ENCODE results near the gene HOXC6. TPM values are rescaled to one million over a fixed set of nuclear protein-coding genes. Genes with fewer than 3 reads are reported as not detected.

Gene HOXC6
- total and polyA plus RNA-seq, 10 of the 15 experiments (the other 5 are each of a cell fraction or from before 2014, with no cell fraction given) = 0.02 to 0.55 (median 0.45) TPM; not detected in 4

MicroRNAs within 50 kb of the gene (microRNA counts, 767-probe panel; counts per million panel counts)
- 55.3 counts per million for microRNA hsa-miR-196a-5p
- 1,346 counts per million, percentile 48 among the panel's probes with 10 or more counts for microRNA hsa-miR-615-3p
- 55.3 counts per million for microRNA hsa-miR-615-5p

Small RNA genes within 50 kb of the gene (microRNA-seq; reads per million reads assigned to microRNA genes)
- gene MIR196A2 (85.6 reads per million, percentile 73 among the genes with 10 or more reads in this experiment), gene MIR615 (37.8 reads per million, percentile 65 among the genes with 10 or more reads in this experiment)

Small RNA genes within 50 kb of the gene (small RNA-seq; reads per million reads assigned to genes)
- gene HOXC5 = 0.12 reads per million
- gene MIR196A2 = 0.20 reads per million
- gene MIR615 = 0.39 reads per million, percentile 3 among the genes with 10 or more reads in this experiment

Other genes starting within 250 kb of the HOXC6 start
Only the 7 nearest of the 10 such genes appear.
- not detected in 2 replicates for gene HOXC11, start 55.3 kb upstream of the HOXC6 start, total RNA-seq (2014; rRNA removed)
- gene HOXC11, start 55.3 kb upstream of the HOXC6 start, total RNA-seq (2014; rRNA removed; fragmentation: Illumina TruSeq; extraction: Trizol) = not detected in 2 replicates
- gene HOXC11, start 55.3 kb upstream of the HOXC6 start, total RNA-seq (2021) = not detected in 2 replicates
- gene HOXC11, start 55.3 kb upstream of the HOXC6 start, polyA plus RNA-seq (2011; rRNA removed) = not detected in 2 replicates
- not detected in 2 replicates for gene HOXC11, start 55.3 kb upstream of the HOXC6 start, polyA plus RNA-seq (2014; fragmentation: Illumina TruSeq; extraction: Trizol)
- not detected for gene HOXC11, start 55.3 kb upstream of the HOXC6 start, polyA plus RNA-seq (2014; fragmentation: Nextera tagmentation; extraction: Ambion mirVana)
- gene HOXC11, start 55.3 kb upstream of the HOXC6 start, polyA plus RNA-seq (2014; rRNA removed) = not detected in 2 replicates
- not detected for gene HOXC11, start 55.3 kb upstream of the HOXC6 start, polyA plus RNA-seq (2016; fragmentation: Nextera tagmentation; extraction: Ambion mirVana)
- not detected in 2 replicates for gene HOTAIR, start 53.5 kb upstream of the HOXC6 start, total RNA-seq (2014; rRNA removed)
- not detected in 2 replicates for gene HOTAIR, start 53.5 kb upstream of the HOXC6 start, total RNA-seq (2014; rRNA removed; fragmentation: Illumina TruSeq; extraction: Trizol)
- not detected in 2 replicates for gene HOTAIR, start 53.5 kb upstream of the HOXC6 start, total RNA-seq (2021)
- gene HOTAIR, start 53.5 kb upstream of the HOXC6 start, polyA plus RNA-seq (2011; rRNA removed) = not detected in 2 replicates
- gene HOTAIR, start 53.5 kb upstream of the HOXC6 start, polyA plus RNA-seq (2014; fragmentation: Illumina TruSeq; extraction: Trizol) = not detected in 2 replicates
- gene HOTAIR, start 53.5 kb upstream of the HOXC6 start, polyA plus RNA-seq (2014; fragmentation: Nextera tagmentation; extraction: Ambion mirVana) = not detected
- gene HOTAIR, start 53.5 kb upstream of the HOXC6 start, polyA plus RNA-seq (2014; rRNA removed) = not detected in 2 replicates
- not detected for gene HOTAIR, start 53.5 kb upstream of the HOXC6 start, polyA plus RNA-seq (2016; fragmentation: Nextera tagmentation; extraction: Ambion mirVana)
- not detected in 2 replicates for gene HOXC10, start 43.3 kb upstream of the HOXC6 start, total RNA-seq (2014; rRNA removed)
- gene HOXC10, start 43.3 kb upstream of the HOXC6 start, total RNA-seq (2014; rRNA removed; fragmentation: Illumina TruSeq; extraction: Trizol) = not detected in 2 replicates
- gene HOXC10, start 43.3 kb upstream of the HOXC6 start, total RNA-seq (2021) = 0.59 TPM in 1 of 2 replicates, not detected in the other
- gene HOXC10, start 43.3 kb upstream of the HOXC6 start, polyA plus RNA-seq (2011; rRNA removed) = not detected in 2 replicates
- not detected in 2 replicates for gene HOXC10, start 43.3 kb upstream of the HOXC6 start, polyA plus RNA-seq (2014; fragmentation: Illumina TruSeq; extraction: Trizol)
- not detected for gene HOXC10, start 43.3 kb upstream of the HOXC6 start, polyA plus RNA-seq (2014; fragmentation: Nextera tagmentation; extraction: Ambion mirVana)
- not detected in 2 replicates for gene HOXC10, start 43.3 kb upstream of the HOXC6 start, polyA plus RNA-seq (2014; rRNA removed)
- gene HOXC10, start 43.3 kb upstream of the HOXC6 start, polyA plus RNA-seq (2016; fragmentation: Nextera tagmentation; extraction: Ambion mirVana) = not detected
- gene HOXC9, start 28.3 kb upstream of the HOXC6 start, total RNA-seq (2014; rRNA removed) = not detected in 2 replicates
- not detected in 2 replicates for gene HOXC9, start 28.3 kb upstream of the HOXC6 start, total RNA-seq (2014; rRNA removed; fragmentation: Illumina TruSeq; extraction: Trizol)
- not detected in 2 replicates for gene HOXC9, start 28.3 kb upstream of the HOXC6 start, total RNA-seq (2021)
- gene HOXC9, start 28.3 kb upstream of the HOXC6 start, polyA plus RNA-seq (2011; rRNA removed) = not detected in 2 replicates
- gene HOXC9, start 28.3 kb upstream of the HOXC6 start, polyA plus RNA-seq (2014; fragmentation: Illumina TruSeq; extraction: Trizol) = not detected in 2 replicates
- not detected for gene HOXC9, start 28.3 kb upstream of the HOXC6 start, polyA plus RNA-seq (2014; fragmentation: Nextera tagmentation; extraction: Ambion mirVana)
- gene HOXC9, start 28.3 kb upstream of the HOXC6 start, polyA plus RNA-seq (2014; rRNA removed) = not detected in 2 replicates
- not detected for gene HOXC9, start 28.3 kb upstream of the HOXC6 start, polyA plus RNA-seq (2016; fragmentation: Nextera tagmentation; extraction: Ambion mirVana)
- gene HOXC8, start 19.5 kb upstream of the HOXC6 start, total RNA-seq (2014; rRNA removed) = not detected in 2 replicates
- gene HOXC8, start 19.5 kb upstream of the HOXC6 start, total RNA-seq (2014; rRNA removed; fragmentation: Illumina TruSeq; extraction: Trizol) = not detected in 2 replicates
- gene HOXC8, start 19.5 kb upstream of the HOXC6 start, total RNA-seq (2021) = not detected in 2 replicates
- gene HOXC8, start 19.5 kb upstream of the HOXC6 start, polyA plus RNA-seq (2011; rRNA removed) = not detected in 2 replicates
- not detected in 2 replicates for gene HOXC8, start 19.5 kb upstream of the HOXC6 start, polyA plus RNA-seq (2014; fragmentation: Illumina TruSeq; extraction: Trizol)
- gene HOXC8, start 19.5 kb upstream of the HOXC6 start, polyA plus RNA-seq (2014; fragmentation: Nextera tagmentation; extraction: Ambion mirVana) = not detected
- not detected in 2 replicates for gene HOXC8, start 19.5 kb upstream of the HOXC6 start, polyA plus RNA-seq (2014; rRNA removed)
- not detected for gene HOXC8, start 19.5 kb upstream of the HOXC6 start, polyA plus RNA-seq (2016; fragmentation: Nextera tagmentation; extraction: Ambion mirVana)
- gene HOXC5, start 4.6 kb downstream of the HOXC6 start, total RNA-seq (2014; rRNA removed) = not detected in 2 replicates
- gene HOXC5, start 4.6 kb downstream of the HOXC6 start, total RNA-seq (2014; rRNA removed; fragmentation: Illumina TruSeq; extraction: Trizol) = not detected in 2 replicates
- not detected in 2 replicates for gene HOXC5, start 4.6 kb downstream of the HOXC6 start, total RNA-seq (2021)
- 0.11 TPM in 1 of 2 replicates, not detected in the other for gene HOXC5, start 4.6 kb downstream of the HOXC6 start, polyA plus RNA-seq (2011; rRNA removed)
- not detected in 2 replicates for gene HOXC5, start 4.6 kb downstream of the HOXC6 start, polyA plus RNA-seq (2014; fragmentation: Illumina TruSeq; extraction: Trizol)
- gene HOXC5, start 4.6 kb downstream of the HOXC6 start, polyA plus RNA-seq (2014; fragmentation: Nextera tagmentation; extraction: Ambion mirVana) = not detected
- gene HOXC5, start 4.6 kb downstream of the HOXC6 start, polyA plus RNA-seq (2014; rRNA removed) = not detected in 2 replicates
- gene HOXC5, start 4.6 kb downstream of the HOXC6 start, polyA plus RNA-seq (2016; fragmentation: Nextera tagmentation; extraction: Ambion mirVana) = not detected
- gene HOXC4, start 25.4 kb downstream of the HOXC6 start, total RNA-seq (2014; rRNA removed) = 4.7 and 5.1 TPM in 2 replicates
- gene HOXC4, start 25.4 kb downstream of the HOXC6 start, total RNA-seq (2014; rRNA removed; fragmentation: Illumina TruSeq; extraction: Trizol) = 3.6 and 3.8 TPM in 2 replicates
- gene HOXC4, start 25.4 kb downstream of the HOXC6 start, total RNA-seq (2021) = 11.1 and 11.4 TPM in 2 replicates
- gene HOXC4, start 25.4 kb downstream of the HOXC6 start, polyA plus RNA-seq (2011; rRNA removed) = 4.9 and 5.2 TPM in 2 replicates
- gene HOXC4, start 25.4 kb downstream of the HOXC6 start, polyA plus RNA-seq (2014; fragmentation: Illumina TruSeq; extraction: Trizol) = 5.8 and 6.3 TPM in 2 replicates
- 1 to 10 TPM; 1.0 to 1.8 TPM for gene HOXC4, start 25.4 kb downstream of the HOXC6 start, polyA plus RNA-seq (2014; fragmentation: Nextera tagmentation; extraction: Ambion mirVana)
- 7.7 and 10.3 TPM in 2 replicates for gene HOXC4, start 25.4 kb downstream of the HOXC6 start, polyA plus RNA-seq (2014; rRNA removed)
- 1 to 10 TPM; 1.1 to 1.5 TPM for gene HOXC4, start 25.4 kb downstream of the HOXC6 start, polyA plus RNA-seq (2016; fragmentation: Nextera tagmentation; extraction: Ambion mirVana)

Measured in GM12878 (cell line).